GM19023 (cell line): ENCODE results near the gene A3GALT2.

Experiments used
- ATAC-seq: cut with Tn5 transposase; IDR thresholded peaks from one replicate; pipeline ENCODE4 v1.9.1; 2021; ENCODE audit warnings: mild to moderate bottlenecking, moderate library complexity; ENCODE audit not compliant: unreplicated experiment

The A3GALT2 gene

GRCh38 chr1:33320619-33321165, at the start of gene A3GALT2:
Gene A3GALT2, minus strand, starts transcription at chr1:33321098. Its CDS starts 0 bp downstream, at chr1:33321098.
- ATAC-seq, result no peak

GRCh38 chr1:33370301-33370700, 49.4 kb upstream of the A3GALT2 start:
- no peak for ATAC-seq

GRCh38 chr1:33369764-33370163, 48.9 kb upstream of the A3GALT2 start:
- ATAC-seq, result no peak

GRCh38 chr1:33369081-33369480, 48.2 kb upstream of the A3GALT2 start:
- no peak for ATAC-seq

- ATAC-seq, result no peak
Observed at GRCh38 chr1:33368431-33368830, 47.5 kb upstream of the A3GALT2 start.

GRCh38 chr1:33367485-33368405, 46.8 kb upstream of the A3GALT2 start:
- ATAC-seq, result peak; percentile 55

GRCh38 chr1:33366762-33367484, 46.0 kb upstream of the A3GALT2 start:
- ATAC-seq, result no peak

- ATAC-seq, result no peak
Observed at GRCh38 chr1:33365560-33365997, 44.7 kb upstream of the A3GALT2 start.

GRCh38 chr1:33364565-33364918, 43.6 kb upstream of the A3GALT2 start:
- ATAC-seq, result no peak

- no peak for ATAC-seq
Observed at GRCh38 chr1:33363470-33363861, 42.6 kb upstream of the A3GALT2 start.

GRCh38 chr1:33363021-33363420, 42.1 kb upstream of the A3GALT2 start:
- ATAC-seq, result no peak

GRCh38 chr1:33361532-33362235, 40.8 kb upstream of the A3GALT2 start:
- ATAC-seq, result no peak

- ATAC-seq, result no peak
Observed at GRCh38 chr1:33360367-33360766, 39.5 kb upstream of the A3GALT2 start.

GRCh38 chr1:33359931-33360330, 39.0 kb upstream of the A3GALT2 start:
- ATAC-seq, result no peak

- ATAC-seq, result no peak
Observed at GRCh38 chr1:33358795-33359503, 38.1 kb upstream of the A3GALT2 start.

GRCh38 chr1:33358114-33358794, 37.4 kb upstream of the A3GALT2 start:
- ATAC-seq, result no peak

- no peak for ATAC-seq
Observed at GRCh38 chr1:33357099-33357498, 36.2 kb upstream of the A3GALT2 start.

GRCh38 chr1:33354707-33355316, 33.9 kb upstream of the A3GALT2 start:
- no peak for ATAC-seq

- ATAC-seq, result no peak
Observed at GRCh38 chr1:33353531-33353930, 32.6 kb upstream of the A3GALT2 start.

- ATAC-seq, result no peak
Observed at GRCh38 chr1:33351281-33351660, 30.4 kb upstream of the A3GALT2 start.
